HG03159 (cell line): ENCODE measurements around the gene CCNG2.

Experiments used
- ATAC-seq: cut with Tn5 transposase; IDR thresholded peaks from one replicate; pipeline ENCODE4 v1.9.1; 2021; ENCODE audit warnings: mild to moderate bottlenecking, moderate library complexity; ENCODE audit not compliant: unreplicated experiment

Gene CCNG2

DNA sequence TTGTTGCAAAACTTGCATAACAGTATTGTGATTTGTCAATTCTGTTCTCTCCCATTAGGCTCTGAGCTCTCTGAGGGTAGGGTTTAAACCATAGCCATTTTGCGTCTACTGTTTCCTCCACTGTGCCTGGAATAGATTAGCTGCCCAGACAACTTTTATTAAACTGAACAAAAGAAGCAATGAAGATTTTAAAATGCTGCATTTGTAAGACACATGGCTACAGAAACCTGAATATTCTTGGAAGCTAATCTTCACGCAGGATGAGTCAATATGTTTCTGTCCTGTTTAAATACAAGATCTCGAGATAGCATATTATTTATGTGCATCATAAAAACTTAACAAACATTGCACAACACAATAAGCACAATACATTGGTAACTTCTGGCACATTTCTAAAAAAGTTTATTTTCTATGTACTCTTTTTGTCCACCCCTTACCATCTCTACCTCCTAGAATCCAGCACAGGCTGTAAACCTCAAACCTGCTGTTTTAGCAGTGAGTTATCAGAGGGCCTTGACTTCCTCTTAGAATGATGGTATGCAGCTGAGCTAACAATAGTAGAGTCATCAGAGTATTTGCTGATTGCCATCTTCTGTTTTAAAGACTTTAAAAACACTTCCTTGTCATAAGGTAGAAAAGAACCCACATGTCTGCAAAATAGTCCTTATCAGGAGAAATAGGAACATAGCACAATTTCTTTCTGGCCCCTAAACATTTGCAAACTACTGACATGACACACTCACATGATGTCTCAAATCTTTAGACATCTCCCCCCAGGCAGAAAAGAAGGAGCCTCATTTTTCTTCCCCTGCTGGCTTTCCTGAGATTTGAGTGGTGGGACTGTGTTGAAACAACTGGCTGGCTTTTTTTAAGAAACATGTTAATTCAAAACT is 10.6 kb upstream of the CCNG2 start:
- no peak for ATAC-seq

DNA sequence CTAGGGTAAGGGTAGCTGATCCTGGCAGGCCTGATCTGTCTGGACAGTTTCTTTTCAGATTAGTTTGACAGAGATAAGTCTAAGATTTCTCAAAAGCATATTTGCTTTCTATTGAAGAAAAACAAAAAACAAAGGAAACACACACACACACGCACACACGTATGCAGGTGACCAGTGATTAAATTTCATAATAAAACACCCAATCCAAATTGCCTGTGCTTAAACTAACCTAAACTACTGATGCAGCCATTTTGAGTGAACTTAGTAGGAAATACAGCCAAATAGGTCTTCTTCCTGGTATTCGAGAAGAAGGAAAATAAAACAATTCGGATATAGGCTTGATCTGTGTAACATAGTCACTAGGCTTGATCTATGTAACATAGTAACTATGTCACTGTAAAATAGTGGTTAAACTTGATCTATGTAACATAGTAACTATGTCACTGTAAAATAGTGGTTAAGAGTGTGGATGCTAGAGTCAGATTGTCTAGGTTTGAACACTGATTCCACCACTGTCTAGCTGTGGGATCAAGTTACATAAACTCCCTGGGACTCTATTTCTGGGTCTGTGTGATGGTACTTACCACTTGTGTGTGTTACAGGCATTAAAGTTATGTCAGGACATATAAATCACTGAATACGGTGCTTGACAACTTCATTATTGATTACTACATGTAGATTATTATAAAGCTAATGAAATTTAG is 9.8 kb upstream of the CCNG2 start:
- ATAC-seq: no peak

DNA sequence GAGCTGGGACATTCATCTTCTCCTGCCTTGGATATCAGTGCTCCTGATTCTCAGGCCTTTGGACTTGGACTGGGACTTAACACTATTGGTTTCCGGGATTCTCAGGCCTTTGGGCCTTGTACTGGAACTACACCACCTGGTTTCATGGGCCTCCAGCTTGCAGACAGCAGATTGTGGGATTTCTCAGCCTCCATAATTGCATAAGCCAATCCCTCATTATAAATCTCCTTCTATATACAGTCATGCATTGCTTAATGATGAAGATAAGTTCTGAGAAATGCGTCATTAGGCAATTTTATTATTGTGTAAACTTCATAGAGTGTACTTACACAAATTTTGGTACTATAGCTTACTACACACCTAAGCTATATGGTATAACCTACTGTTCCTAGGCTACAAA is 8.9 kb upstream of the CCNG2 start:
- ATAC-seq: no peak

DNA sequence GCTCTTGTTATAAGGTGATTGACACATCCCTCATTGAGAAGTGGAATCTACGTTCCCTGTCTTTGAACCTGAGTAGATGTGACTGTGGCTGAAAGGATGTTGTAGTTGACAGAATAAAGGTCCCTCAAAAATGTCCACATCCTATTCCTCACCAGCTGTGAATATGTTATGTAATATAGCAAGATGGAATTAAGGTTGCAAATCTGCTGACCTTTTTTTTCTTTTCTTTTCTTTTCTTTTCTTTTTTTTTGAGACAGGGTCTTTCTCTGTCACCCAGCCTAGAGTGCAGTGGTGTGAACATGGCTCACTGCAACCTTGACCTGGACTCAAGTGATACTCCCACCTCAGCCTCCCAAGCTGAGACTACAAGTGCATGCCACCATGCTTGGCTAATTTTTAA is 7.2 kb upstream of the CCNG2 start:
- no peak for ATAC-seq

DNA sequence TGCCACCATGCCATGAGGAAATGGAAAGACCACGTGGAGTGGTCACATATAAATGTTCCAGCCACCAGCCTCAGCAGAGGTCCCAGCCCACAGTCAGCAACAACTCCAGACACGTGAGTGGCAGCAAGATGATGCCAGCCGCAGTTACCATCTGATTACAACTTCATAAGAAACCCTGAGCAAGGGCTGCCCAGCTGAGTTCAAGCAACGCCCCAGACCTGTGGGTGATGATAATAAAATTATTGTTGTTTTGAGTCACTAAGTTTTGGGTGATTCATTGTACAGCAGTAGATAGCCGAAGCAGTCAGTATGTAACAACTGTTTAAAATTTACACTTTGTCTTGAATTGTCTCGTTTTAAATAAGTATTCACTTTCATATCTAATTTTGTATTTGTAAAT is 5.8 kb upstream of the CCNG2 start:
- ATAC-seq: no peak

DNA sequence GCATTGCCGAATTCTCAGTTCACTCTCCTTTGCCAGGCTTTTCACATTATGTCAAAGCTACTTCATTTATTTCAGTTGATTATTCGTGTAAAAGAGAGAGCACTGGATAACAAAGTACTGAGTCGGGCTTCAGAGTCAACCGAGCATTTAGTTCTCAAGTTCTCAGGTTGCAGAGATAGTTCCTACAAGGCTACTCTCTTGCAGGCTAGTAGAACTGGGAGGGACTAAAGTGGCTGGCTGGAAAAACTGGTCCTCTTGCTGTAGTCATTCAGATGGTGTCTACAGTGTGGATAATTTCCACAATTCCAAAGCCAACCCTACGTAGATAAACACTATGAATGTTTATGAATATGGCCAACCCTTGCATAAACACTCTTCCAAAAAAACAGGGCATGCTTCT is 4.6 kb upstream of the CCNG2 start:
- no peak for ATAC-seq

DNA sequence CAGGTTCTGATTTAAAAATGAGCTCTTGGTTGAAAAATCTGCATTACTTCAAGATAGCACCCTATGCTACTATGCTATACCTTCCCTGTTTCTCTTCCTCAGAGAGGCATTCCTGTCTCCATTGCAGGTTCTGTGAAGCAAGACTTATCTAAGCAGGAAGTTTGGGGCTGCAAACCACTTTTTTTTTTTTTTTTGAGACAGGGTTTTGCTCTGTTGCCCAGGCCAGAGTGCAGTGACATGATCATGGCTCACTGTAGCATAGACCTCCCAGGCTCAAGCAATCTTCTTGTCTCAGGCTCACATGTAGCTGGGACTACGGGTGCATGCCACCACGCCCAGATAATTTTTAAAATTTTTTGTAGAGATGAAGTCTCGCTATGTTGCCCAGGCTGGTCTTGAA is 4.0 kb upstream of the CCNG2 start:
- no peak for ATAC-seq

DNA sequence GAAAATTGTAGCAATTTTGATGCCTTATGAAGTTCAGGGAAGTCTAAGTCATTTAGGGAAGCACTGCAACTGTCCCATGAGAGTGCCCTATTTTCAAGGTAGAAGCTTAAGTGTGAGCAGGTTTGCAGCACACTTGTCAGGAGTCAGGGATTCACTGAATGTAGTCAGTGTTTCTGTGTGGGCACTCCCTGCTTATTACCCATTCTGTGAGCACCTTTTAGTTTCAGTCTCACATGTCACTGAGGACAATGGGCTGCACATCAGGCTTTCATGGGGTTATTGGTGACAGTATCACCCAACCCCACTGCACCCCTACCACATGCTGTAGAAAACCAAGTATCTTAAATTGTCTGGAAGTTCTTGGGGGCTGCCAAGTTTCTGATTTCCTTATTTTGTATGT is 2.9 kb upstream of the CCNG2 start:
- ATAC-seq: no peak

DNA sequence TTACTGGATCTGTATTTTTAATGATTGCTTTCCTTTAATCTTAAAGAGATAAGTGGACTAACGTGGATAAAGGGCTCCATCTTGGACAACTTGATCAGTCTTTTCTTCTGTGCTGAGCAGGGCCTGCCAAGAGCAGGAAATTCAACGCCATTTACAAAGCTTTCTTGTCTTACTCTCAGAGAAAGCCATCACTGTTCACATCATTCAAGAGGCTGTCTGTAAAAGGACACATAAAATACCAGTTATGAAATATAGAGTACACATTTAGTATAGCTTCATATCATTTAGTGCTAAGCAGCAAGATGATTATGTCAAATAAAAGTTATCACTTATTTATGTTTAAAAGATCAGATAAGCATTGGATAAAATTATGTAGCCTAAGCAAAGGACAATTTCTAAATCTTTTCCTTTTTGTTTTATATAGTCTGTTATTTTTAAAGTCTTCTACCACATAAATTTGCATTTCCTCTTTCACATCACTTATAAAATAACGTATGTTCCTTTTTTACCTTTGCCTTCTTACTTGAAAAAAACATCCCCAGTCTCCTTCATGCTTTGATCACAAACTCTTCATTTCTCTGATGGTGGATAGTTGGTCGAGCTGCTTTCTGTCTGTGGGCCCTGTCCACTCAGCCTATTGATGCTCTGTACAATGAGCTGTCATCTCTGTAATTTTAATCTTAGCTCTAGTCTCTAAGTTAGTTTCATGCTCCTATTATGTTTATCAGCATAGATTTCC is 2.1 kb upstream of the CCNG2 start:
- ATAC-seq: no peak

DNA sequence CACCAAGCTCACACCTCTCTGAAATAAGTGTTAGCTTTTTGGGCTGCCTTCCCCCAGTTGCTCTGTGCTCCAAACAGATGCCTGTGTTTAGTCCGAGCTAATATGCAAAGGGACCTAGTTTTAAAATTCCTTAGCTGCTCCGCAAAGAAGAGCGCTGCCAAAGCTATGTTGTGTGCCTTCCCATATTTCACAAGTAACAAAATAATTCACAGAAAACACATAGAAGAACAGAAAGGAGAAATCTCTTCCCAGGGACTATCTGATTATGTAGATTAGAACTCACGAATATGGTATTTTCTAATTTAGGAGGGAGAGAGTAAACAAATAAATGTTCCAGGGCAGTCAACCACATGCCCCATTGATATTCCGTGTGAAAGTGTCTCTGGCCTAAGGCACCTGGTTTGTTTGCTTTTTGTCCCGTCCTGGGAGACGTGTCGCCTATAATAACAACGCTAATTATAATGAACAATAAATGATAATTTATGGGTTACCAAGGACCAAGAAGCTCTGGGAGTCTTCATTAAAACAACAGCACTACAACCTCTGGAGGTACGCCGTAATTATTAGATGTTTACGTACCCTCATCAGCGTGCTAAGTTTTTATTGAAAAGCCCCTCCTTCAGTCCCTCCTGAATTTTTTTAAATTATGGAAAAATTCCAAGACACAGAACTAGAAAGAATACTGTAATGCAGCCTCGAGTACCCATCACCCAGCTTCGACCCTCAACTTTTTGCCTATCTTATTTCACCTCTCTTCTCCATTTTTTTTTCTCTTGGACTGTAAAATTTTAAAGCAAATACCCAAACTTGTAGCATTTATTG is 1.2 kb upstream of the CCNG2 start:
- ATAC-seq: no peak

DNA sequence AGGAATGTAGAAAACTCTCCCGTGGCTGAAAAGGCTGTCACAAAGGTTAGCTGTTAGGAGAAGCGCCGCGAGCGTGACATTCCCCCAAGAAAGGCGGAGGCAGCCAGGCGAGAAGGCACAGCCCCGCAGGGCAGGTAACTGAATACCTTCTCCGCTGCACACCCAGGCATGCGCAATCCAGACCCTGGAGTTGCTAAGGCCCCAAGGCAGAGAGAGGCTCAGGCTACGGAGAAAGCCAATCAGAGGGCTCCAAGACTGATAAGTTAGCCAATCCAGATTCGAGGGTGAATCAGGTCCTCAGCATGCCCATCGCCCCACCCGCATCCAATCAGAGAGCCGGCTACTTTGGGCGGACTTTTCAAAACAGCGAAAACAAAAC is 485 bp upstream of the CCNG2 start:
- peak; percentile 92 for ATAC-seq

DNA sequence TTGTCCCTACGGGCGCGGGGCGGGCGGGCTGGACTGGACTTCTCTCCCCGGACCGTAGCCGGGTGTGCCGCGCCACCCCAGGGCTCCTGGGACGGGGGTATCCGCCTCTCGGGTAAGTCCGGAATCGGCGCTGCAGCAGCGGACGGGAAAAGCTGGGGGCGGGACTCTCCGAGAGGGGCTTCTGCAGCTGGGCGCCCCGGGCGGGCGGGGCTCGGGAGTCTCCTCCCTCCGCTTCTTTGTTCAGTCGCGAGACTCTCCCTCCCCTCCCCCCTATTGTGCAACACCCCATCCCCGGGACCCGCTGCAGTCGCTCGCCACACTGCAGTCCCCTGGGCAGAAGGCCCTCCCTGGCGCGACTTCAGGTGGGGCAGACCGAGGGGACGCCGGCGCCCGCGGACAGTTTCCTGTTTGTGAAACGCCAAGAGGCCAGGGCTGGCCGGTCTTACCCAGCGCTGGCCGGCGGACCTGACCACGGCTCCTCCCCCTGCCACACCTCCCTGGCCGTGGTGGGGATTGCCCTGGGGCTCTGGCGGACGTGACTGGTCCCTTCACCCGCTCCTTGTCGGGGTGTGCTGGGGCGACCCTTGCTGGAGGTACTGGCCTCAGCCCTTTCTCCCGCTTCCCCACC is 966 bp downstream of the CCNG2 start:
- ATAC-seq: peak; percentile 41

DNA sequence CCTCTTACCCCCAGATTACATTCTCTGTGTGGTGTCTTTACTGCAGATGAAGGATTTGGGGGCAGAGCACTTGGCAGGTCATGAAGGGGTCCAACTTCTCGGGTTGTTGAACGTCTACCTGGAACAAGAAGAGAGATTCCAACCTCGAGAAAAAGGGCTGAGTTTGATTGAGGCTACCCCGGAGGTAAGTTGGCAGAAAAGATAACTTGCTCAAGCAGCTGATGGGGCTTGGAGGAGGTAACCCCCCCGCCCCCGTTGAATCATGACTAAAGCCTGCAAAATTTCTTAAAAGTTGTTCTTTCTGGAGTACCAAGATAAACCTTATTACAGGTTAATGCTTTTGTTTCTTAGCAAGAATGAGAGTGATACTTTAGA is 1.5 kb downstream of the CCNG2 start:
- ATAC-seq: no peak

DNA sequence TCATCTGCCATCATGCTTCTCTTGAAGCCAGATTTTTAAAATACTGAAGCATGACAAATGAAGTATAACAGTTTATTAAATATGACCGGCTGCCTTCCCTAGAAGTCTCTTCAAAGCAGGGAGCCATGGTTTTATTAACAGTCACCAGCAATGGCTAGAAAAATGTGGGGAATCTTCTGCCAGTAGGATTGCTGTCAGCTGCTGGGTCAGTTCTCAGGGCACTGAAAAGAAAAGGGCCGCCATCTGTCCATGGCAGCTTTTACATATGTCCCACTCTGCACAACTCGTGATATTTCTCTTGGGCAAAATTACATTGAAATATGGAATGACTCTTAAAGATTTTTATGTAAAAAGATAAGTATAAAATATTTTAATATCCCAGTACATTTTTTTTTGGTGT is 2.8 kb downstream of the CCNG2 start:
- no peak for ATAC-seq

DNA sequence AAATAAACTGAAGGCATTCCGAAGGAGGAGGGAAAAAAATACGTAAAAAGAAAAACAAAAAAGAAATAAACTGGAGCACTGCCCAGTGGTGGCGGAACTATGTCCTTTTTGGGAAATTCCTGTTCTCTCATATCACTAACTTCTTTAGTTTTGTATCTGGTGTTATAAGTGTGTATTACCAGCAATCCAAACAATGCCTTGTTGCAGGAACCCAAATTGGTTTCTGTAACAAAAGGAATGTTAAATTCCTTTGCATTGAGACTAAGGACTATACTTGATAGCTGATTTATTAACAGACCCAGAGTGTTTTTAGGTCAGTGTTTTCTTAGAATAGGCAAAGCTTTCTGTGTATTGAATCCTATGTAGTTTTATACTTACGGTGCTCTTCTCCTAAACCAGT is 6.6 kb downstream of the CCNG2 start:
- no peak for ATAC-seq

DNA sequence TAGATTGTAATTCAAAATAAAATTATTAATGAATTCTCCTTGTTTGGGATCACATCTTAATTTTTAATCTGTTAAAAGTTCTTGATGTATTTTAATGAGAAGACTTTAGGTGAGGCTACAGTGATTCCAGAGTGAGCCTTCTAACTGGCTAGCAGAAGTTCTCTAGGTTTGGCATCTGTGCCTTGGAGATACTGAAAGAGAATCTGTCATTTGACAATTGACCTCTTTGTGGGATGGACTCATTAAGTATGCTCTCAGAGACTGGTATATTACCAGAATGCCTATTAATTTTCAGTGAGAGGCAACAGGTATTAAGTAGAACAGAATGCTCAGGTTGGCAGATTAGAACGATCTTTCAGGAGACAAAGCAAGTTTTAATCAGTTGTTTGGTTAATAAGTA is 10.2 kb downstream of the CCNG2 start:
- no peak for ATAC-seq

DNA sequence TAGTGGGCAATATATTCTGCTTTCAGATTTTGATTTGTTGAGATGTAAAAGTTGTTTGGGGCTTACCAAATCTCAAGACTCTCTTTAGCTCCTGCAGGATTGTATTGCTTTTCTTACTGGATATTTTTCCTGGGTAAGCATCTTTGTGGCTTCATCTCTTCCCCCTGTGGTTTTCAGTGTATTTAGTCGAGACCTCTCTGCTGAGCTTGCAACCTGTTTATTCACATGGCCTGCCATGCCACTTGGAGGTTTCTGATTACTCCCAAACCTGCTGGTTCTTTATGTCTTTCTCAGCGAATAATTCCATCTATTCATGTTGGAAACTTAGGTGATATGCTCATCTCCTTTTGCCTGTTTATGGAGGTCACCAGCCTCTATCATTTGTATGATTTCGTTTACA is 10.9 kb downstream of the CCNG2 start:
- no peak for ATAC-seq

DNA sequence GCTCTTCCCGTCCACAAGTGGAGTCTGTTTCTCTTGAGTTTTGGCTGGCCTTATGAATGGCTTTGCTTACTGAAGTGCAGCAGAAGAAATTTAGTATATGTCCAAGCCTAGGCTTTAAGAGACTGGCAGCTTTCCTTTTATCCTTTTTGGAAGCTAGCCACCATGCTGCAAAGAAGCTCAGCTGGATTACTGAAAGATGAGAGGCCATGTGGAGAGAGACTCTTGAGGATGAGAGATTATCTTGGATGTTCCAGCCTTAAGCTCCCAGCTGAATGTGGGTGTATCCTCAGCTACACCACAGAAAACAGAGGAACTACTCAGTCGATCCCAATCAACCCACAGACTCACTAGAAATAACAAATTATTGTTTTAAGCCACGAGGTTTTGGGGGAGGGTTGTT is 12.5 kb downstream of the CCNG2 start:
- no peak for ATAC-seq

DNA sequence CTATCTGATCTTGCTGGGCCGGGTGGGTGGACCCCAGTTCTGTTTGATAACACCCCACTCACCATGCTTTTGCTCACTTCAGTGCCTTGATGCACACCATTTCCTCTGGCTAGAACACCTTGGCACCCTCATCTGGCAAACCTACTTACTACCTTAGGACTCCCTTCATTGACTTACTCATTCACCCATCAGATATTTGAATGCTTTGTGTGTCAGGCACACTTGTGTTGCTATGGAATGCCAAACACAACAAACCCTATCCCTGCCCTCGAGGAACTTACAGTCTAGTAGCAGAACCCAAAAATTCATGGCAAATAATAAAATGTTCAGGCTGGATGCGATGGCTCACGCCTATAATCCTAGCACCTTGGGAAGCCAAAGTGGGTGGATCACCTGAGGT is 13.9 kb downstream of the CCNG2 start:
- no peak for ATAC-seq

DNA sequence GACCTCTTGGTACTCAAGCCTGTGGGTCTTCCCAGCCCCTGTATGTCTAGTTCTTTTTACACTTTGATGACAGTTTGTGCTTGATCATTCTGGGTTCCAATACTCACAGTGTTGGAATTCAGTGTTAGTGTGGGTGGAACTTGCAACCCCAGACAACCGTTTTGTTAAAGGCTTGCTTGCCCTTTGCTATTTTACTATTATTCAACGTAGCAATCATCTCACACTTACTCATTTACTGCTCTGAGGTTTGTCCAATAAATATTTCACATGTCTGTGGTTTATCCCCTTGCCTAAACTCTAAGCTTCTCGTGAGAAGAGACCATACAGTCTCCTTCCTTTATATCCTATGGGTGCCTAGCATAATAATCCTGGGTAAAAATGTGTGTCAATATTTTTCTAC is 15.3 kb downstream of the CCNG2 start:
- ATAC-seq: no peak

DNA sequence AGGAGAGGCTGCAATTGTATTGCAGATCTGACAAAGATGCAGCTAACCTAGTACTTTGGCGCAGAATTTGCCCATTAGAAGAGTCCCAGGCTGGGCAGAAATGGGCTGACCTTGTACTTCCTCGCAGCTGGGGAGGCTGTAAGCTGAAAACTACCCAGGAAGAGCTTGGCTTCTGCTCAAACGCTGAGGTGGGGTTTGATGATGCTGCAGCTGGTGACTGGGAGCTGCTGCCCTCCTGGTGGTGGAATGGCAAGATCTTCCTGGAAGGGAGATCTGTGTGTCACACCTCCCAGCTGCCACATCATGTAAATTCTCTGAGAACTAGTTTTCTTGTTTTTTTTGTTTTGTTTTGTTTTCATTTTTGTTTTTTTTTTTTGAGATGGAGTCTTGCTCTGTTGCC is 17.4 kb downstream of the CCNG2 start:
- ATAC-seq: no peak
